HG03097 (cell line): ENCODE data around the gene PRR27.
"Not testable (repeated sequence)": the region's sequence is repeated elsewhere in the genome, so short reads cannot be mapped to it uniquely, and the experiment has no call there.

Experiments
- ATAC-seq: cut with Tn5 transposase; IDR thresholded peaks from one replicate; pipeline ENCODE4 v1.9.1; 2021; ENCODE audit not compliant: unreplicated experiment, low FRiP score

The PRR27 gene

DNA sequence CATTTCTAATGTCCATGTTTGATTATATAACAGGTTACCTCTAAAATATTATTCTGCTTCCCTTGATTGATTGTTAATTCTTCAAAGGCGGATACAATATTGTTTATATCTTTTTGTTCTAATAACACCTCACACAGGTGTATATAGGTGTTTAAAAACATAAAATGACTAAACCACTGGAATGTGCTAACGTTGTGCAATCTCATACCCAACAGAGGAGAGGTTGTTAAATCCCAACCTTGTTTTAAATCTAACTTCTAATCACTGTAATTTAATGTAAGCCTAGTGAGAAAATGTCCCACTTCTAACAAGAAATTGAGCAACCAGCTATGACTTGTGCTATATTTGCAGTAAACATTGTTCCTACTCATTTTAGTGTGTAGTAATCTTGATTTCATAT, 42.8 kb downstream of the PRR27 start:
- ATAC-seq = no peak

DNA sequence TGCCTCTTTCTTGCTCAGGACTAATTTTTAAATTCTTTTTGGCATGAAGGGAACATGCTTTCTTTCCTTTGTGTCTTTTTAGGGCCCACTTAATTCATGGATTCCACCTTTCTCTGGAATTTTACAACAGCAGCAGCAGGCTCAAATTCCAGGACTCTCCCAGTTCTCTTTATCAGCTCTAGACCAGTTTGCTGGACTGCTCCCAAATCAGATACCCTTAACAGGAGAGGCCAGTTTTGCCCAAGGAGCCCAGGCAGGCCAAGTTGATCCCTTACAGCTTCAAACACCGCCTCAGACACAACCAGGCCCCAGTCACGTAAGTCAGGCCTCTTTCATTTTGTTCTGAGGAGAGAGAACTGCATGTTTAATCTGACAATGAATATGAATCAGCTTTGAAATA, 43.8 kb downstream of the PRR27 start:
- no peak for ATAC-seq

DNA sequence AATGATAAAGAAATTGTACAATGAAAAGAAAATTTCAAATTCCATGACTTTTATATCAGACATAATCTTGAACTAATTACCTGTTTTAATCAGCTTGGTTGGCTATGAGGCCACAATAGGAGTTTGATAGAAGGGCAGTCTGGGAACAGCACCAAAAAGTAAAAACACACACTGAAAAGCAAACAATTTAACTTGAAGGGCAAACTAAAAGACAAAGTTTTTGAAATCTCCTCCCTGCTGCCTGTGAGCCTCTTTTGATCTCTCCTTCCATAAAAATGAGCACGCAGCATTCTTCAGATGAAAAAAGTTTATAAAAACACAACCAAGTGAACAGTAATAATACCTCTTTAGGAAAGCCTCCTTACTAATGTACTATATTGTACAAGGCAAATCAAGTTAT, 49.6 kb downstream of the PRR27 start:
- ATAC-seq = no peak

DNA sequence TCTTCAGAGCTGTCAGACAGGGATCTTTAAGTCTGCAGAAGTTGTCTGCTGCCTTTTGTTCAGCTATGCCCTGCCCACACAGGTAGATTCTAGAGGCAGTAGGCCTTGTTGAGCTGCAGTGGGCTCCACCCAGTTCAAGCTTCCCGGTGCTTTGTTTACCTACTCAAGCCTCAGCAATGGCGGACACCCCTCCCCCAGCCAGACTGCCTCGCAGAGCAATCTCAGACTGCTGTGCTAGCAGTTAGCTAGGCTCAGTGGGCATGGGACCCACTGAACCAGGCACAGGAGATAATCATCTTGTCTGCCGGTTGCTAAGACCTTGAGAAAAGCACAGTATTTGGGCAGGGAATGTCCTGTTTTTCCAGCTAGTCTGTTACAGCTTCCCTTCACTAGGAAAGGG, 58.7 kb downstream of the PRR27 start:
- ATAC-seq = not testable (repeated sequence)
